Effector memory CD8-positive, alpha-beta T cell (primary cell): ENCODE results near the gene SLC23A1.

Source experiments
- ATAC-seq: fragments of 150-1000 bp; cut with Tn5 transposase; replicated peaks from 2 replicates; pipeline ENCODE4 v1.10.0; 2021; ENCODE audit warnings: mild to moderate bottlenecking, moderate library complexity
- DNase-seq, 3 experiments: peaks; one replicate each; pipeline ENCODE4 v3.0.0; 2021
- H3K27ac Mint-ChIP-seq, 2 donors: one replicate each; pipeline ENCODE4 v1.8.0; 2022; ENCODE audit warnings: mild to moderate bottlenecking in 2 of 2, mixed read lengths in 2 of 2, moderate library complexity in 2 of 2
- H3K27me3 Mint-ChIP-seq, 2 donors: one replicate each; pipeline ENCODE4 v1.8.0; 2022; ENCODE audit warnings: mixed read lengths in 2 of 2
- H3K36me3 Mint-ChIP-seq: one replicate; pipeline ENCODE4 v1.8.0; 2022; ENCODE audit warnings: mild to moderate bottlenecking, moderate library complexity, mixed read lengths; ENCODE audit not compliant: insufficient read depth
- H3K4me1 Mint-ChIP-seq, 2 donors: one replicate each; pipeline ENCODE4 v1.8.0; 2022; ENCODE audit warnings: low read depth in 2 of 2, mixed read lengths in 2 of 2
- H3K4me3 Mint-ChIP-seq, 2 donors: one replicate each; pipeline ENCODE4 v1.8.0; 2022; ENCODE audit warnings: mild to moderate bottlenecking in 2 of 2, mixed read lengths in 2 of 2, moderate library complexity in 2 of 2
- H3K9me3 Mint-ChIP-seq, 2 donors: one replicate each; pipeline ENCODE4 v1.8.0; 2022; ENCODE audit warnings: mixed read lengths in 2 of 2
- total RNA-seq, 9 experiments: gene quantifications; one replicate each; lab custom pipeline; 2026; lab: John Stamatoyannopoulos, UW

Gene SLC23A1
- total RNA-seq = 0 to 0.12 (median 0.06) reads per million in 9 experiments

DNA sequence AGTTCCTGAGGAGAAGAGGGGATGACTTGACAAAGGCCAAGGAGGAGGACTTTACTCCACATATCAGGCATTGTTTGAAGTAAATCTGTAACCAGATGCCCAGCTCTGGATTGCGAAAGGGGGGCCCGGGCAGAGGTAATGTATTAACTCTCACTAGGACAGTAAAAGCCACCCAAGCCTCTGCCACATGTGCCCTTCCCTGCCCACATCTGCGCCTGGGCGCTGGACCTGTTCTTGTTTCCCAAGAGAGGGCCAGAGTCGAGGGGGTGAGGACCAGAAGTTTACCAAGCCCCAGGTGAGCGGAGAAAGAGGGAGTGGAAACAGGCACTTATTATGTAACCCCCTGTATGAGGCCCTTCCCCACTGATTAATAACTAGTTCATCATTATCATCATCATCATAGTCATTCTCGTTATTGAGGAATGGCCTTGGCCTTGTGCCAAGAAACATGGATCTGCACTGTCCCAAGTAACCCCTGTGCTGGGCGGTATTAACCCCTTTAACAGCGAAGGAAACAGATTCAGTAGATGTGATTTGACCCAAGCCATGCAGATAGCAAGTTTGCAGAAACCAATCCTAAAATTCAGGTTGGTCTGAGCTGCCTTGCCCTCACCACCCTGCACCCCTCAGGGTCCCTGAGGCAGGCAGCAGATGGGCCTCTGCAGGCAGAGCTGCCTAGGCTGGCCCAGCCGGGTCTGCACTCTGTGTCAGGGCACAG, at the start of gene SLC23A1:
Gene SLC23A1, minus strand, starts transcription at position 23 of the 718 bp plus-strand sequence. CDS start 44 bp downstream, outside the sequence.
- Mint-ChIP-seq H3K9me3 (no peaks in the 10 kb centered on the region), H3K4me1 (peaks cover 15 to 34% of the 10 kb centered on the region in 2 donors), H3K27ac (peak within 1 kb of the TSS; percentile 93 to 98), H3K27me3 (no peaks in the 10 kb centered on the region), H3K36me3 (peaks cover 7% of the 10 kb centered on the region), H3K4me3 (peak within 1 kb of the TSS in 1 of 2 donors; percentile 90)
- ATAC-seq (no peak), DNase-seq (no peak)

DNA sequence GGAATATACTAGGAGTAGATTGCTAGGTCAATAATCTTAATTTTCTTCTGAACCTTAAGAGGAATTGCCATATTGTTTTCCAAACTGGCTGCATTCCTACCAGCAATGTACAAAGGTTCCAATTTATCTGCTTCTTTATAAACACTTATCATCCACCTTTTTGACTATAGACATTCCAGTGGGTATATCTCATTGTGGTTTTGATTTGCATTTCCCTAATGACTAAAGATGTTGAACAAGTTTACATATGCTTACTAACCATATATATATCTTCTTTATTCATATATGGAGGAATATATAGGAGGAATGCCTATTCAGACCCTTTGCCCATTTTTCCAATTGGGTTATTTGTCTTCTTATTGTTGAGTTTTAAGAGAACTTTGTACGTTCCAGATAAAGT, 48.6 kb upstream of the SLC23A1 start:
- H3K27ac Mint-ChIP-seq = no peak overlapping the region

DNA sequence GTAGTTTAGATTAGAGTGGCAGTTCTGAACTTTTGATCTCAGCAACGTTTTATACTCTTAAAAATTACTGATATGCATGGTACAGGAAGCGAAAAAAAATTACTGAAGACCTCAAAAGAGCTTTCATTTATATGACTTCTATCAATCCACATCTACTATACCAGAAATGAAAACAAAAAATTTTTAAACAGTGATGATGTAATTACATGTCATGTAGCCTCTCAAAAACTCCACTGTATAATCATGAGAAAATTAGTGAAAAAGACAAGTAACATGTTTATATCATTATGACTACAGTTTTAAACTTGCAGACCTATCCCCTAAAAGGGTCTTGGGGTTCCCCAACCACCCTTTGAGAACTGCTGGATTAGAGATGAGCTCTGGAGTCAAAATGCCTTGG, 46.9 kb upstream of the SLC23A1 start:
- Mint-ChIP-seq H3K4me1 (peaks cover 0 to 3% of the 10 kb centered on the region in 2 donors), H3K36me3 (peaks cover 25% of the 10 kb centered on the region), H3K27ac (peak overlapping the region; percentile 11 to 15), H3K4me3 (no peak overlapping the region), H3K27me3 (no peaks in the 10 kb centered on the region), H3K9me3 (no peaks in the 10 kb centered on the region)
- no peak for DNase-seq
- no peak for ATAC-seq

More for the DNA sequence above, 48.6 kb upstream of the SLC23A1 start:
- DNase-seq = no peak
- Mint-ChIP-seq H3K36me3 (peaks cover 8% of the 10 kb centered on the region), H3K27me3 (no peaks in the 10 kb centered on the region), H3K4me1 (peaks cover 0 to 3% of the 10 kb centered on the region in 2 donors), H3K9me3 (no peaks in the 10 kb centered on the region), H3K4me3 (no peak overlapping the region)
- no peak for ATAC-seq

DNA sequence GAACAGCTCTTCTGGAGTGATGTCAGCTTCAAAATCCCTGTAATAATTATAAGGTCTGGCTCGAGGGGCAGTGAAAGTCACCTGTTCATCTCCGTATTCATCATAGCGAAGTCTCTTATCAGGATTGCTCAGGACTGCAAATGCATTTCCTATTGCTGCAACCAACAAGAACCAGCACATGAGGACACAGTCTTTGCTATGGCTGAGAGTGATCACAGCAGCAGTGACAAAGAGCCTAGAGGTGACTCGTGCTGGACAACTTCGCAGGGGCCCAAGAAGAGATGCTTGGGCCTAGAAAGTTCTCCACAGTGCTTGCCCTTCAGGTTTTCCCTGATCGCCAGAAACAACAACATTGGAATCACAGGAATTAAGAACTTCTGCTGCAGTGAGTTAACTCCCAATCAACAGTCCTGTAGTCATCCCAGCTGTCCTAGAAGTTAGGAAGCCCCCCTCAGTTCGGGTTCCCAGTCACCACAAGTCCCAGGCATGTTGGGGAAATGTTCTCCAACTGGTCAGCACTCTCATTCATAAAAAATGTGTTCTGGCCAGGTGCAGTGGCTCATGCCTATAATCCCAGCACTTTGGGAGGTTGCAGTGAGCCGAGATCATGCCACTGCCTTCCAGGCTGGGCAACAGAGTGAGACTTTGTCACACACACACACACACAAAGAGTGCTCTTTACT, 43.2 kb upstream of the SLC23A1 start:
- Mint-ChIP-seq H3K27ac (no peak overlapping the region), H3K4me1 (peaks cover 4 to 6% of the 10 kb centered on the region in 2 donors)
- no peak for ATAC-seq

DNA sequence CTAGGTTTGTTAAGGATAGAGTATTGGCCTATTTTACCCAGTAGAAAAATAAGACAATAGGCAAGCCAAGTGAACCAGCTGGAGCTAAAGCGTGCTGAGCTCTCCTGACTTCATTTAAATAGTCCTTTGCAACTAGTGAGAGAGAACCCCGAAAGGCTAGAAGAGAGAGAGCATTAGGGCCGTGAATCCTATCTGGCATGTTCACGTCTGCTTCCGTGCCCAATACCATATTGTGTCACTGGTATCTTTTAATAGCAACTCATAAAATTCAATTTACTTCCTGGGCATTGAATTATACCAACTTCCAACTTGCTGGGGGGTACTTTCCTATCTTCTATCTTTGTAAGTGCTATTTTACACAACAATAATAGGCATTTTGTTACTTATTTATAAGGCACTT, 42.4 kb upstream of the SLC23A1 start:
- Mint-ChIP-seq H3K4me3 (no peak overlapping the region), H3K4me1 (peaks cover 4% of the 10 kb centered on the region in 2 donors), H3K27me3 (no peaks in the 10 kb centered on the region), H3K36me3 (peaks cover 33% of the 10 kb centered on the region), H3K27ac (no peak overlapping the region), H3K9me3 (no peaks in the 10 kb centered on the region)
- ATAC-seq (no peak), DNase-seq (no peak)

More for the DNA sequence above, 43.2 kb upstream of the SLC23A1 start:
- peaks cover 28% of the 10 kb centered on the region for H3K36me3 Mint-ChIP-seq
- no peaks in the 10 kb centered on the region for H3K9me3 Mint-ChIP-seq
- H3K4me3 Mint-ChIP-seq = no peak overlapping the region
- no peaks in the 10 kb centered on the region for H3K27me3 Mint-ChIP-seq
- no peak for DNase-seq

DNA sequence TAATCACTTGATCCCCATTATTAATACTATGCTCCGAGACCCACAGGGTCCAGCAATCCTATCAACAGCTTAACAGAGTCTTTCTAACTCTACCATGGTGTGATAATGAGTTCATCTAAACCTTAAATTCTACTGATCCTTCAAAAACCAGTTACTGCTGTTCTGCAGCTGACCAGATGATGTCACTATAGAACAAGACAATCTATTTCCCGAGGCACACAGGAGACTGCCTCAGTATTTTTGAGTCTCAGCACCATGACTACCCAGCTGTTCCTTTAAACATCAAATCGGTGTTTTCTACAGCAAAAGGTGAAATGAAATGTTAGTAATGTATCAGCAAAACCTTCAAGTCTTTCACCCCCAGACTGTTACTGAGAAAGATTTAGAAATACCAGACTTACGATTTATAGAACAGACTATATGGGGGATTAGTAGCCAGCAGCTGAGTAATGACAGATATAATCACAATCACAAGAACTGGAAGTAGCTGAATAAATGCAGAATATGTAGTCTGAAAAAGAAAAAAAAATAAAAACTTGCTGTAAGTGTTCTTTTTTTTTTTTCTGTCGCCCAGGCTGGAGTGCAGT, 39.3 kb upstream of the SLC23A1 start:
- Mint-ChIP-seq H3K36me3 (peaks cover 36% of the 10 kb centered on the region), H3K9me3 (no peaks in the 10 kb centered on the region), H3K4me1 (peaks cover 4% of the 10 kb centered on the region in 2 donors), H3K27ac (peak overlapping the region in 1 of 2 donors; percentile 44), H3K4me3 (no peak overlapping the region), H3K27me3 (no peaks in the 10 kb centered on the region)
- DNase-seq = peak; percentile 64 to 75 (median 68)
- ATAC-seq = peak; percentile 99

DNA sequence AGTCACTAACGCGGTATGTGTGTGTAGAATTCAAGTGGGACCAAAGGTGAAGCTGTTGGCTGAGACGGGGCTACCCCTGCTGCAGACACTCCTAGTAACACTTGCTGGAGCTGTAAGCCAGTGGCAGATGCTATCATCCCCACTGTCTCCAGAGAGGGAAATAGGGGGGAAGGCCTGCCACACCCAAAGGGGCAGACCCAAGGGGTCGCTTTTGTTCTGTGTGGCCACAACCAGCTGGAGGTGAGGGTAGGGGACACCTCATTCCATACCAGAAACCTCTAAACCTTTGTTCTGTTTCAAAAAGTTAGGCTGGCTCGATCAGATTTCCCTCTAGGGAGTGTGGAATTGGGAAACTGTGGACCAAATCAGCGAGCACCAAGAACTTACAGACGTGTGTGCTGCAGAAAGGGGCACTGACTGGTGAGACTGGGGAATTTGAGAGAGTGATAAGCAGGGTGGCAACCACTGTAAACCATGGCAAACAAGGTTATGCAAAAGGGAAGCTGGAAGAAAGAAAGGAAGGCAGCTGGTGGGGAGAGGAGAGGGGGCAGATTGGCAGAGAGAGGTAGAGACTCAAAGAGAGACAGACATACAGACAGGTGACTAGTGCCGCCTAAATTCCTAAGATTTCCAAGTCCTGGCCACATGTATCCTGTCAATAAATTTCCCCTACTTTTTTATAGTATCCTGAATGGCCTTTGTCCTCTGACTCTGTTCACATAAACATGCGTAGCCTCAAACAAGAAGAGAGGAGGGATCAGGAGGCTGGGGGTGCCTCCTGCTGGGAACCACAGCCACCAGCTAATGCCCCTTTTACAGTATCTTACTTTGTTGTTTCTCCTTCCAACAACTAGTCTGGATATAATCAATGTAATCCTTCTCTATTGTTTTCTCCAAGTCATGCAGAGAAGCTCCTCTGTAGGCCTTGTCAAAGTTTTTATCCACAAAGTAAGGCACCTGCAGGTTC, 36.4 kb upstream of the SLC23A1 start:
- Mint-ChIP-seq H3K36me3 (peaks cover 15% of the 10 kb centered on the region), H3K4me1 (peaks cover 4% of the 10 kb centered on the region in 2 donors), H3K9me3 (no peaks in the 10 kb centered on the region), H3K27ac (no peak overlapping the region), H3K27me3 (no peaks in the 10 kb centered on the region), H3K4me3 (no peak overlapping the region)
- no peak for DNase-seq
- ATAC-seq = no peak

DNA sequence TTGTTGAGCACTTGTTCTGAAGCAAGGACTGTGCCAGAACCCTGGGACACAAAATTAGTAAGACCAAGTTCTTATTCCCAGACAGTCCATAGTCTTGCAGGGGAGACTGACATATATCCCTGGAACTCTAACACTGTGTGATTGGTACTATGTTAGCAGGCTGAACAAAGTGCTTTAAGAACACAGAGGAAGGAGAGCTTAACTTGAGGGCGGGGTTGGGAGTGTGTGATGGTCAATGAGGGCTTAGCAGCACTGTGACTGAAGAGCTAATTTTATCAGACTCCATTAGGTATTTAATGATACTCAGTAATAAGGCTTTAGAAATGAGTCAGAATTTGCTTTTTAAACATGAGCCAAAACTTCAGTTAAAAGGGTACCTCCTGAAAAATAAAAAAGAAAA, 35.7 kb upstream of the SLC23A1 start:
- H3K4me3 Mint-ChIP-seq = no peak overlapping the region
- no peaks in the 10 kb centered on the region for H3K9me3 Mint-ChIP-seq
- peaks cover 15% of the 10 kb centered on the region for H3K36me3 Mint-ChIP-seq
- DNase-seq = no peak
- peaks cover 4% of the 10 kb centered on the region in 2 donors for H3K4me1 Mint-ChIP-seq
- H3K27me3 Mint-ChIP-seq = no peaks in the 10 kb centered on the region
- H3K27ac Mint-ChIP-seq = no peak overlapping the region
- ATAC-seq = no peak

DNA sequence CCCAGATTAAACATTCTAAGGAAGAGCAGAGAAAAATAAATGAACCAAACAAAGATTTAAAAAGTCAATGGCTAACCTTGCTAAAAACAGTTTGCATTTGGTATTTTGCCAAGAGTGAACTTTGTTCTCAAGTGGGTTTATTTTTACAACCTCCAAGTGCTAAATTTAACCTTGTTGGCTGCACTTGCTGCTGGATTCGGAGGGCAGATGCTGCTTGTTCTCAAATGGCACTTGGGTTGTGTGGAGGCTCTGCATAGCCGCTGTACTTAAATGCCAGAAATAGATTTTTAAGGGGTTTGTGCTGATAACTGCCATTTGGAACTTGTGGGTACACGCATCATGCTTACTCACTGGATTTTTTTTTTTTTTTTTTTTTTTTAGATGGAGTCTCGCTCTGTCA, 34.1 kb upstream of the SLC23A1 start:
- DNase-seq (no peak), ATAC-seq (no peak)
- no peak overlapping the region for H3K27ac Mint-ChIP-seq
- H3K4me3 Mint-ChIP-seq = no peak overlapping the region
- H3K36me3 Mint-ChIP-seq = peaks cover 10% of the 10 kb centered on the region
- no peaks in the 10 kb centered on the region for H3K9me3 Mint-ChIP-seq
- H3K4me1 Mint-ChIP-seq = peaks cover under 1% of the 10 kb centered on the region in 2 donors
- no peaks in the 10 kb centered on the region for H3K27me3 Mint-ChIP-seq

DNA sequence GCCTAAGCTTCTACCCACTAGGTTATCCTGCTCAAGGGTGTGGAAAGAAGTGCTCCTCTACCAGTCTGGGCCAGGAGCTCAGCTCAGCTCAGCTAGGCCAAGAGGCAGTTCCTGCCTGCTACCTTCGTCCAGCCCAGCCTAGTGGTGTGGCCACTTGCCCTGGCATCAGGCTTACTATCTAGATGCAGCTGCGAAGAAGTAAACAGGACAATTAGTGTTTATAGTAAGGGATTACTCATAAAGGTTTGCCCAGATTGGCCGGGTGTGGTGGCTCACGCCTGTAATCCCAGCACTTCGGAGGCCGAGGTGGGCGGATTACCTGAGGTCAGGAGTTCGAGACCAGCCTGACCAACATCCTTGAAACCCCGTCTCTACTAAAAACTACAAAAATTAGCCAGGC, 33.6 kb upstream of the SLC23A1 start:
- Mint-ChIP-seq H3K27me3 (no peaks in the 10 kb centered on the region), H3K9me3 (no peaks in the 10 kb centered on the region), H3K27ac (no peak overlapping the region), H3K4me3 (no peak overlapping the region), H3K4me1 (no peaks in the 10 kb centered on the region), H3K36me3 (peaks cover 7% of the 10 kb centered on the region)
- DNase-seq = no peak
- ATAC-seq = no peak

DNA sequence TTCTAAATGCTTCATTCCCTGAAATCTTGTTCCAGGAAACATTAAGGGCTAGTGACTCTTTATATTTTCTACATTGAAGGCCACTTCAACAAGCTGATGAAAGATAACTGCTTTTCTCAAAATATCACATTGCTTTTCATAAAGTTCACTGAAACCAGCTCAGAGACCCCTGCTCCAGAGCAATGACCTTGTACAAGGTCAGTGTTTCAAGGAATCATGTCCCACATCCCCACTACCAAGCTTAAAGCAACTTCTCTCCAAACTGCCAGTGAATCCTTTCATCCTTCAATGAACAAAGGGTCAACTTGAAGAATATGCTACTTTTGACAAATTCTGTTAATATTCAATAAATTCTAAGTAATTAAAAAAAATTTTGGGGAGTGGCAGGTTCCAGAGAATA, 32.8 kb upstream of the SLC23A1 start:
- H3K27me3 Mint-ChIP-seq = no peaks in the 10 kb centered on the region
- no peaks in the 10 kb centered on the region for H3K4me1 Mint-ChIP-seq
- no peaks in the 10 kb centered on the region for H3K9me3 Mint-ChIP-seq
- no peak overlapping the region for H3K27ac Mint-ChIP-seq
- no peak for ATAC-seq
- no peak overlapping the region for H3K4me3 Mint-ChIP-seq
- H3K36me3 Mint-ChIP-seq = peaks cover 5% of the 10 kb centered on the region
- no peak for DNase-seq

DNA sequence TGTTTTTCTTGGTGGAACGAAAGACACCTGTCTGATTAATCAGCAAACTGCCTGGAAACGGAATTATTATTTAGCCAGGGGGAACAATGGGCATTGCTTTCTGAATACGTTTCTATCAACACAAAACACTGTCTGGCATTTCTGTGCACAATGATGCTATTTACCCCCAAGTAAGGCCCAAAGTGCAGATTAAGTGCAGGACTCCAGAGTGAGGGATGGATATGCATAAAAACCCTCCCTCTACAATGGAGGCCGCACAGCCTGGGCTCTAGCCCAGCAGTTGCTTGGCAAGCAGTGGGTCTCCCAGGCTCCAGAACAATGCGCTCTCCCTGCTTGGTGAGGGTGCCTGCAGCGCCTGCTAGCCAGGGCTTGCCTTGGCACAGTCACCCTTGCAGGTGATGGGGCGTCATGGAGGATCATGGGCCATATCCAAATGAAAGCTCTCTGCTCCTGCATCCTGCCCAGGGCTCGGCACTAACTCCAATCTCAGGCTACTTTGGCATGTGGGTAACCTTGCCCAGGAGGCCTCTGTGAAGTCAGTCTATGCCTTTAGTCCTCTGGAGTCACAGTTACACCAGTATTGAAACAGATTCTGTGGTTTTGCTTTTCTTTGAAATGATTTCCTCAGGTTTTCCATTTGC, 32.2 kb upstream of the SLC23A1 start:
- H3K27ac Mint-ChIP-seq = no peak overlapping the region
- no peaks in the 10 kb centered on the region for H3K27me3 Mint-ChIP-seq
- H3K4me3 Mint-ChIP-seq = no peak overlapping the region
- peaks cover 2% of the 10 kb centered on the region for H3K36me3 Mint-ChIP-seq
- DNase-seq (no peak), ATAC-seq (no peak)
- H3K4me1 Mint-ChIP-seq = no peaks in the 10 kb centered on the region
- H3K9me3 Mint-ChIP-seq = no peaks in the 10 kb centered on the region
